HG03095 (cell line): ENCODE measurements around the gene NFATC4.

ENCODE experiments used
- ATAC-seq: cut with Tn5 transposase; IDR thresholded peaks from one replicate; pipeline ENCODE4 v1.9.1; 2021; ENCODE audit warnings: moderate library complexity; ENCODE audit not compliant: unreplicated experiment

The NFATC4 gene

DNA sequence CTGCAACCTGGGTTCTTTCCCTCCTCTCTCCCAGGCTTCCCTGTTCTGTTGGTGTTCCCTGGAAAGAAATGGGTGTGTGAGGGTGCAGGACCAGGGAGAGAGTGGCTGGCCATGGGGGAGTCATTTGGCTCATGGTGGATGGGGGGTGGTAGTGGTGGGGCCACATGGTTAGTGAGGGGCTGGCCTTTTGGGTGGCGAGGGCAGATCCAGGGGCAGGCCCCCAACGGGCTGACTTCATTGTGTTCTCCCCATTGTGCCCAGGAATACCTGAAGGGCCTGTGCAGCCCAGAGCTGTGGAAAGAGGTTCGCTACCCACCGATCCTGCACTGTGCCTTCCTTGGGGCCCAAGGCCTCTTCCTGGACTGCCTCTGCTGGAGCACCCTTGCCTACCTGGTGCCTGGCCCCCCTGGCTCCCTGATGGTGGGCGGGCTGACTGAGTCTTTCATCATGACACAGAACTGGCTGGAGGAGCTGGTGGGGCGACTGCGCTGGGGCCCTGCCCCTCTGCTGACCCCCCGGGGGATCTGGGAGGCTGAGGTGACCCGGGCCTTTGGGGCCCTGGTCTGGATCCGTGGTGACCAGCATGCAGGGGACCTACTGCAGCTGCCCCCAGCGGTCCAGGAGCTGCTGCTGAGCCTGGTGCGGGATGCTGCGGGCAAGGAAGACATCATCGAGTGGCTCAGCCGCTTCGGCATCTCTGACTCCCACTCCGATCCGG, 39.8 kb downstream of the NFATC4 start:
- no peak for ATAC-seq

DNA sequence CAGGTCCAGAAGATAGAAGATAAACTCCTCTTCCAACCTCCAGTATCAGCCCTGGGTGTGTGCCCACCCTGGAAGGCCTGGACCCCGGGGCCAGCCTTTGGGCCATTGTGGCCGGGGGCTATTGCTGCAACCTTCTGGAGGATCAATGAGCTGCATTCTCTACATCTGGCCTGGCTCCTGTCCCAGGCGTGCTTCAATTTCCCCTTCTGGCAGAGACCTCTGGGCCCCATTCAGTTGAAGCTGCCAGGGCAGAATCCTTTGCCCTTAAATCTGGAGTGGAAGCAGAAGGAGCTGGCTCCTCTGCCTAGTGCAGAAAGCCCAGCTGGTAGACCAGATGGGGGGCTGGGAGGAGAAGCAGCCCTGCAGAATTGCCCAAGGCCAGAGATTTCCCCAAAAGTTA, 40.8 kb downstream of the NFATC4 start:
- no peak for ATAC-seq

- no peak for ATAC-seq
These were observed 41.2 kb downstream of the NFATC4 start for GRCh38 chr14:24409192-24409591.

GRCh38 chr14:24409956-24410355, 42.0 kb downstream of the NFATC4 start:
- ATAC-seq: no peak

GRCh38 chr14:24411443-24412389, 43.7 kb downstream of the NFATC4 start:
- ATAC-seq: no peak

DNA sequence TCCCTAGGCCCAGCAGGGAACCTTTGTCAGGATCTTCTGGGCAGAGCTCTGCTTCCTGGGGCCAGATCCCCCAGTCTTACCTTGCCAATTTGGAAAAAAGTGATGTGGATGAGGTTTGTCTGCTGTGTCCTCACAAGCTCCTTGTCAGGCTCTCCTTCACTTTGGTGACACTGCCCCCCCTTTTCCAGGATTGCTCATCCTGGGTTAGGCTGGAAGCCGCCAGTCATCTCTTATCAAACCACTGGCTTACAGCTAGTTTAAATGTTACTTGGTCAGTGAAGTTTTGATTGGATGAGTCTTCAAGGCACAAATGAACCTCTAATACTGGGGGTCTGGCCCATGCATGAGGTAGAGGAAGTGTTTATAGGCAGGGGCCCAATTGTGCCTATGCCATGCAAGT, 46.1 kb downstream of the NFATC4 start:
- no peak for ATAC-seq

DNA sequence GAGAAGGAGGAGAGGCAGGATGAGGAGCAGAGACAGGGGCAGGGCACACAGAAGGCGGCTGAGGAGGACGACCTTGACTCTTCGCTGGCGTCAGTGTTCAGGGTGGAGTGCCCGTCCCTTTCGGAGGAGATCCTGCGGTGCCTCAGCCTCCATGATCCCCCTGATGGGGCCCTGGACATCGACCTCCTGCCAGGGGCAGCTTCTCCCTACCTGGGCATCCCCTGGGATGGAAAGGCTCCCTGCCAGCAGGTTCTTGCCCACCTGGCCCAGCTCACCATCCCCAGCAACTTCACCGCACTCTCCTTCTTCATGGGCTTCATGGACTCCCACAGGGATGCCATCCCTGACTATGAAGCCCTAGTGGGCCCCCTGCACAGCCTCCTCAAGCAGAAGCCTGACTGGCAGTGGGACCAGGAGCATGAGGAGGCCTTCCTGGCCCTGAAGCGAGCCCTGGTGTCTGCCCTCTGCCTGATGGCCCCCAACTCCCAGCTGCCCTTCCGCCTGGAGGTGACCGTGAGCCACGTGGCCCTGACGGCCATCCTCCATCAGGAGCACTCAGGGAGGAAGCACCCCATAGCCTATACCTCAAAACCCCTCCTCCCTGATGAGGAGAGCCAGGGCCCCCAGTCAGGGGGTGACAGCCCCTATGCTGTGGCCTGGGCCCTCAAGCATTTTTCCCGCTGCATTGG, 46.9 kb downstream of the NFATC4 start:
- ATAC-seq: no peak

GRCh38 chr14:24415421-24416253, 47.7 kb downstream of the NFATC4 start:
- ATAC-seq: no peak

DNA sequence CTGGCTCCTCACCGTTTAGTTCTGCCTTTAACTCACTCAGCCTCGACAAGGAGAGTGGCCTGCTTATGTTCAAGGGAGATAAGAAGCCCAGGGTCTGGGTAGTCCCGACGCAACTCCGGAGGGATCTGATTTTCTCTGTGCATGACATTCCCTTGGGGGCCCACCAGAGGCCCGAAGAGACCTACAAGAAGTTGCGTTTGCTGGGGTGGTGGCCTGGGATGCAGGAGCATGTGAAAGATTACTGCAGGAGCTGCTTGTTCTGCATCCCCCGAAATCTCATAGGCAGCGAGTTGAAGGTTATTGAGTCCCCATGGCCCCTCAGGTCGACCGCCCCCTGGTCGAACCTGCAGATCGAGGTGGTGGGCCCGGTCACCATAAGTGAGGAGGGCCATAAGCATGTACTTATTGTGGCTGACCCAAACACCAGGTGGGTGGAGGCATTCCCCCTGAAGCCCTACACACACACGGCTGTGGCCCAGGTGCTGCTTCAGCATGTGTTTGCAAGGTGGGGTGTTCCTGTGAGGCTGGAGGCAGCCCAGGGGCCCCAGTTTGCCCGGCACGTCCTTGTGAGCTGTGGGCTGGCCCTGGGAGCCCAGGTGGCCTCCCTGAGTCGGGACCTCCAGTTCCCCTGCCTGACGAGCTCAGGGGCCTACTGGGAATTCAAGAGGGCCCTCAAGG, 48.4 kb downstream of the NFATC4 start:
- ATAC-seq: no peak

- no peak for ATAC-seq
These were observed 49.1 kb downstream of the NFATC4 start for GRCh38 chr14:24416932-24417619.

DNA sequence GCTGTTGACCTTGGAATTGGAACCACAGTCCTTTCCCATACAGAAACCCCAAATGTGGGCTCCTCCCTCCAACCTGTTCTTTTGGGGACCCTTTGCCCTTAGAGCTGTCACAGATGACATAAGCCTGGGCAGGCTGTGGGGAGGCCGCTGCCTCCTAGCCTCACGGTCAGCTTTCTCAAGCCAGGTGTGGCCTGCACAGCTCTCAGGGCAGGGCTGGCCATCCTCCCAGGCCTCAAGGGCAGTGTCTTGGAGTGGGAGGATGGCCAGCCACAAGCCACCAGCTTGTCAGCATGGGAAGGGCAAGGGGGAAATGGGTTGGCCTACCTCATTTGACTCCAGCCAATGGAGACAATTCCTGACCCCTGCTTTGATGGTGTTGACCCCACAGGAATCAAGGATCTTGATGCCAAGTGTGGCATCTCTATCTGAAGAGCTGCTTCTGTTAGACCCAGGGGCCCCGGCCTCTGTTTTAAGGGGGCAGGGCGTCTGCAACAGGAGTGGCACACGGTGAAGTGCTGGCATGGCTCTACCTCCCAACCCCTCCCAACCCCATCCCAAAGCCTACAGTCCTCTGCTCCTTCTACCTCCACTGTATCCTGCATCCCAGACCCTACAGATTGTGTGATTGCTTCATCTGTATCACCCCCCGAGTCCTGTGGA, 50.0 kb downstream of the NFATC4 start:
- no peak for ATAC-seq

GRCh38 chr14:24418492-24418873, 50.5 kb downstream of the NFATC4 start:
- ATAC-seq: no peak

DNA sequence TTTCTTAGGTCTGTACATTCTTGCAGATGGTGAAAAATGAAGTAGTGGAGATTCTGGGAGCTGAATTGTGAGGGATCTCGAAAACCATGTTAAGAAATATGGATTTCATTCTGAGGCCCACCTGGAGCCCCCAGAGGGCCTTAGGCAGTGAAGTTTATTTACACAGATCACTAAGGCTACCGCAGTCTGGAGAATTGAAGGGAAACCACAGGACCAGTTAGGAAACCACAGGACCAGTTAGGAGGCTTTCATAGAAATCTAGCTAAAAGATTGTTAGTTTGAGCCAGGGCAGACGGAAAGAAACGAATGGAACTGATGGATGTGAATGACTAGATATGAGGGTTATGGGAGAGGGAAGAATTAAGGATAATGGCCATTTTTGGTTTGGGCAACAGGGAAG, 54.3 kb downstream of the NFATC4 start:
- no peak for ATAC-seq

GRCh38 chr14:24422694-24423601, 55.0 kb downstream of the NFATC4 start:
- ATAC-seq: no peak

DNA sequence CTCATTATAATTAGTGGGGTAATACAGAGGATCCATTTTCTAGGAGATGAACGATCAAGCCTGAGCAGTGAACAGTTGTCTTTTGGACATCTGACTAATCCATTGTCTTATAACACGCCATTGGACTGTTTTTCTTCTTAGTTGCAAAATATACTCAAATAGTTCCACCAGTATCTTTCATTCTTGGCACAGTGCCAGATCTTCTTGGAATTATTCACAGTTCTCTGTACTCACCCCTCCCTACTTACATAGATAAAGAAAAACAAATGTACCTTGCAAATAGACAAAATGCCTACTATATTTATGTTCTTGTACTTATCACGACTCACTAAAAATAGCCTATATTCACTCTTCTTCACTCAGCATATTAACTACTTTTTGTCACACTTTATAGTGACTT, 57.7 kb downstream of the NFATC4 start:
- ATAC-seq: no peak

- ATAC-seq: no peak
These were observed 58.3 kb downstream of the NFATC4 start for GRCh38 chr14:24426150-24426911.

GRCh38 chr14:24426912-24427536, 59.0 kb downstream of the NFATC4 start:
- no peak for ATAC-seq
